ENCODE data around the gene AK1. TPM values are rescaled to one million over a fixed set of nuclear protein-coding genes. Genes with fewer than 3 reads are reported as not detected.
A peak's percentile ranks its signal among the peaks of the same experiment; 100 is the strongest.
"Not testable (repeated sequence)": the region's sequence is repeated elsewhere in the genome, so short reads cannot be mapped to it uniquely, and the experiment has no call there.

AK1 gene
- total RNA-seq, 1 donor from 2014 or later: 42.6 TPM

GRCh38 chr9:127853312-127854183, 23.9 kb downstream of the AK1 start:
- ATAC-seq: no peak
- DNase-seq (ENCODE audit: low spot score): no peak

- no peak for DNase-seq (ENCODE audit: low spot score)
- no peak for ATAC-seq
These were observed 24.6 kb downstream of the AK1 start for GRCh38 chr9:127852829-127853228.

GRCh38 chr9:127850286-127850830, 27.1 kb downstream of the AK1 start:
- ATAC-seq (no peak), DNase-seq (ENCODE audit: low spot score) (no peak)

DNA sequence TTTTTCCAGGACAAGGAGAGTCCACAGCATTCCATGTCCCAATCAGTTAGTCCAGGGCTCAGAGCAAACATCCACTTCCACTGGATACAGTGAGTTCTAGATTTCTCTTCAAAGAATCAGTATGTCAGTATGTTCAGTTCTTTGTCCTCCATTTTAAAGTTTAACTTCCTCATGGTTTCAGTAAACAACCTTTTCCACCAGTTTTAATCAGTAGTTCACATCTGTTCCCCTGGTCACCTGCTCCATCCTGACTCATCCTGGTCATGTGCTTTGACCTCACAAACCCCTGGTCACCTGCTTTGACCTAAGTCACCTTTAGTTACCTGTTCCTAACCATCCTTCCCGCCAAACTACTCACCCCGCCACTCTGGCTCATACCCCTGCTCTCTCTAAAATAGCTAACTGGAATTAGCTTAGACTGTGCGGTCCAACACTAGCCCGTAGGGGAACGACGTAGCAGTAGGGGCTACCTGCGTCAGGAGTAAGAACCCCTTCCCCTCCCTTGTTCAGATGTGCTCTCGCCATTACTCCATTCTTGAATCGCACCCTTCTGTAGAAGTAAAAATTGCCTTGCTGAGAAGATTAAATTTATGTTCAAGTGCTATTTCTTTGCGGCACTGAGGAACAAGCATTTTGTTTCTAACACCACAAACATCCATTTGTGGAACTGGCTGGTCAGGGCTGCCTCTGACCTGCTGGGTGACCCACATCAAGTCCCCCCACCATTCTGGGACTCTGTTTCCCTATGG, 28.5 kb downstream of the AK1 start:
- ATAC-seq: no peak

DNA sequence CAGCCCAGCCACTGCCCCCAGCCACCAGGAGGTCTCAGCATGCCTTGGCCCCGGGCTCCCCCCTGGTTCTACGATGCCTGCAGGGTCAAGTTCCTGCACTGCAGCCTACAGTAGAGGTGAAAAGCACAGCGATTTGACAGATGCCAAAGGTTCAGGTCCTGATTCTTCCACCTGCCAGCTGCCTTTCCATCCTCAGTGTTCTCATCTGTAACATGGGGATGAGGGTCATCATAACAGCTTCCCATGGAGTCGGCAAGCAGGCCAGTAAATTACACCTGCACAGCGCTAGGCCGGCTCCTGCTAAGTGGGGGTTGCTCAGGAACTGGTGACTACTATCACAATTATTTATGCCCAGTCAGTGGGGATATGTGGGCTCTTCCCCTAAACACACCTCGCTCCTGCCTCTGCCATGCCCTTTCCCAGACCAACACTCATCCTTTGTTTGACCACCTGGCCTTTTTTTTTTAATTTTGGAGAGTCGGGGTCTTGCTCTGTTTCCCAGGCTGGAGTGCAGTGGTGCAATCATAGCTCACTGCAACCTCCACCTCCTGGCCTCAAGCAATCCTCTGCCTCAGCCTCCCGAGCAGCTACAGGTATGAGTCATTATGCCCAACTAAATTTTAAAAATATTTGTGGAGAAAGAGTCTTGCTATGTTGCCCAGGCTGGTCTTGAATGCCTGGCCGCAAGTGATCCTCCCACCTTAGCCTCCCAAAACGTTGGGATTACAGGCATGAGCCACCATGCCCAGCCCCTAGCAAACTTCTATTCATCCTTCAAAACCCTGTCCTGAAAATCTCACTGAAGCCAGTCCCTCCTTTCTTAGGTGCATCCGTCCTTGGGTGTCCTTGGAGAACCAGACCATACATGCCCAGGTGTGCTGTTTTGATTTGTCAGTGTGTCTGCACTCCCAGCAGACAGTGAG, 29.4 kb downstream of the AK1 start:
- DNase-seq (ENCODE audit: low spot score) (no peak), ATAC-seq (no peak)

More for the DNA sequence above, 28.5 kb downstream of the AK1 start:
- no peak for DNase-seq (ENCODE audit: low spot score)

DNA sequence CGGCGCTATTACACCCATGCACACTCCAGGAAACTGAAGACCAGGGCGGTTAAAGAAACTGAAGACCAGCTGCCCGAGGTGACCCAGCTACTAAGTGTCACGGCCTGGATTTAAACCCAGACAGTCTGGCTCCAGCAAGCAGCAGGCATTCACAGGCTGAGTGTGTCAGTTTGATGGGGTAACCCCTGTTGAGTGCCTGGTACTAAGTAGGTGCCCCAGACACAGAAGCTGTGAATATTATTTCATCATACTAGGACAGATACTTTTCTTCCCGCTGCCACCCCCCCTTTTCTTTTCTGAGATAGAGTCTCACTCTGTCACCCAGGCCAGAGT, 30.3 kb downstream of the AK1 start:
- ATAC-seq: peak; percentile 57
- DNase-seq (ENCODE audit: low spot score): no peak

- DNase-seq (ENCODE audit: low spot score) (no peak), ATAC-seq (no peak)
These were observed 30.9 kb downstream of the AK1 start for GRCh38 chr9:127846443-127847177.

DNA sequence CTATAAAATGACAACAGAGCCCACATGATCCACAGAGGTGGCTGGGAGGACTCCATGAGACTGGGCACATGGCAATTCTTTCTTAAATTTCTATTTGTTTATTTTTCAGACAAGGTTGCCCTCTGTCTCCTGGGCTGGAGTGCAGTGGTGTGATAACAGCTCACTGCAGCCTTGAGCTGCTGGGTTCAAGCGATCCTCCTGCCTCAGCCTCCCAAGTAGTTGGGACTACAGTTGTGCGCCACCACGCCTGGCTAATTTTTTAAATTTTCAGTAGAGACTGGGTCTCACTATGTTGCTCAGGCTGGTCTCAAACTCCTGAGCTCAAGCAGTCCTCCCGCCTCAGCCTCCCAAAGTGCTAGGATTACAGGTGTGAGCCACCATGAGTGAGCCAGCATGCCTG, 31.9 kb downstream of the AK1 start:
- not testable (repeated sequence) for DNase-seq (ENCODE audit: low spot score); ATAC-seq

GRCh38 chr9:127844821-127845359, 32.6 kb downstream of the AK1 start:
- ATAC-seq: peak; percentile 35
- DNase-seq (ENCODE audit: low spot score): no peak

- DNase-seq (ENCODE audit: low spot score): no peak
- no peak for ATAC-seq
These were observed 36.2 kb downstream of the AK1 start for GRCh38 chr9:127841087-127841835.

- DNase-seq (ENCODE audit: low spot score): peak; percentile 72
- peak; percentile 87 for ATAC-seq
These were observed 38.9 kb downstream of the AK1 start for GRCh38 chr9:127838375-127839078.

- no peak for ATAC-seq
- no peak for DNase-seq (ENCODE audit: low spot score)
These were observed 40.1 kb downstream of the AK1 start for GRCh38 chr9:127837346-127837745.

DNA sequence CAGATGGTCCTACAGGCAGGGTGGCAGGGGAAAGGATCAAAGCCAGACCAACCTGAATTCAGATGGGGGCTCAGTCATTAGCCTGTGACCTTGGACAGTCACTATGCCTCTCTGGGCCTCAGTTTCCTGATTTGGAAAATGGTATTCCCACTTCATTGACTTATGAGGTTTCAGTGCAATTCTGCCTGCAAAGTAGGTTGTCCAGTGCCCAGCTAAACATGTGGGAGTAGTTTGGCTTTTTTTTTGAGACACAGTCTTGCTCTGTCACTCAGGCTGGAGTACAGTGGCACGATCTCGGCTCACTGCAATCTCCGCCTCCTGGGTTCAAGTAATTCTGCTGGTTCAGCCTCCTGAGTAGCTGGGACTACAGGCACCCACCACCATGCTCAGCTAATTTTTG, 40.9 kb downstream of the AK1 start:
- not testable (repeated sequence) for DNase-seq (ENCODE audit: low spot score)

GRCh38 chr9:127835991-127836516, 41.4 kb downstream of the AK1 start:
- ATAC-seq: no peak
- no peak for DNase-seq (ENCODE audit: low spot score)

More for the DNA sequence above, 40.9 kb downstream of the AK1 start:
- not testable (repeated sequence) for ATAC-seq

GRCh38 chr9:127833555-127833954, 43.9 kb downstream of the AK1 start:
- ATAC-seq (no peak), DNase-seq (ENCODE audit: low spot score) (no peak)

DNA sequence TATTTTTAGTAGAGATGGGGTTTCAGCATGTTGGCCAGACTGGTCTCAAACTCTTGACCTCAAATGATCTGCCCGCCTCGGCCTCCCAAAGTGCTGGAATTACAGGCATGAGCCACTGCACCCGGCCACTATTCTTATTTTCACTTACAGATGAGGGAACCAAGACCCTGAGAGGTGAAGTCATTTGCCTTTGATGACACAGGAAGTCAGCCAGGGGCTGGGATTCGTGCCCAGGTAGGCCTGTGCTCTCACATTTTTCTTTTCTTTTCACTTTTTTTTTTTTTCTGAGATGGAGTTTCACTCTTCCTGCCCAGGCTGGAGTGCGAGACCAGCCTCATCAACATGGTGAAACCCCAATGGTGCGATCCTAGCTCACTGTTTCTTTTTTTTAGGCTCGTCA, 45.2 kb downstream of the AK1 start:
- no peak for ATAC-seq
- no peak for DNase-seq (ENCODE audit: low spot score)

DNA sequence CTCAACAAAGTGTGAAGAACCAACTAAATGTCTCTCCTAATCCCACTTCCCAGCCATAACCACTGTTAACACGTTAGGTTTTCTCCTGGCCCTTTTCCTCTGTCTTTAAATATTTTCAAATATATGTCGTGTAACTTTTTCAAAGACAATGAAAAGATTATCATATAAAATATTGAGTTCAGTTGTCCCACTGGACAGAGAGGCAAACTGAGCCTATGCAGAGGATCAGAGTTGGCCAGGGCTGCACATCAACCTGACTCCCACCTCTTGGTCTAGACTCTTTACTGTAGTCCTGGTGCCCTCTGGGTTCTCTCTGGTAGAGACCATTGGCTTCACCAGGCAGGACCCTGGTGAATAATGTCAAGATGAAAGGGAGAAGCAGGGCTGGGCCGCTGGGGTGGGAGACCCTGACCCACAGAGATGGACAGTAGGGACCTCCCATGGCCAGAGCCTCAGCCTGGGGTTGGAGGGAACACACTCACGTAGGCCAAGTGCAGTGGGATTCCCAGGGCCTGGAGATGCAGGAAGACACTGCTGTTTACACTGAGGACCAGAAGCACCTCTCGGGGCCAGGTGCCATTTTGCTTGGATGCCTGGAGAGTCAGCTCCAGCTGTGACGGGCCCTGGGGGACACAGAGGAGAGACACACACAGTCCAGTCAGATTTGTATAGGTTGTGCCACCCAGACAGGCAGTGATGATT, 48.1 kb downstream of the AK1 start:
- ATAC-seq (no peak), DNase-seq (ENCODE audit: low spot score) (no peak)

All from left lobe of liver (tissue), 2 donors.